GM12892 (cell line): ENCODE results near the gene TMEM8B.

Experiments
- POLR2A ChIP-seq: IDR thresholded peaks from 2 replicates; pipeline ENCODE4 v1.6.1; 2011; ENCODE audit warnings: low read depth, low read length, control low read depth
- POLR2AphosphoS5 ChIP-seq: IDR thresholded peaks from 2 replicates; pipeline ENCODE4 v1.6.1; 2011; ENCODE audit warnings: low read depth, low read length, control low read depth
- TAF1 ChIP-seq: IDR thresholded peaks from 2 replicates; pipeline ENCODE4 v1.6.1; 2011; ENCODE audit warnings: low read depth, mild to moderate bottlenecking, control low read depth, low read length, borderline replicate concordance

- no peak for TF ChIP-seq POLR2A
- no peak for TF ChIP-seq POLR2AphosphoS5
- TF ChIP-seq TAF1: no peak
These were observed 23.3 kb downstream of the TMEM8B start for GRCh38 chr9:35852267-35852815.
